Measurements from ENCODE around the gene PDGFC. TPM values are rescaled to one million over a fixed set of nuclear protein-coding genes. Genes with fewer than 3 reads are reported as not detected.

Gene PDGFC
- total RNA-seq, 1 experiment from 2014 or later: 14.5 TPM

DNA sequence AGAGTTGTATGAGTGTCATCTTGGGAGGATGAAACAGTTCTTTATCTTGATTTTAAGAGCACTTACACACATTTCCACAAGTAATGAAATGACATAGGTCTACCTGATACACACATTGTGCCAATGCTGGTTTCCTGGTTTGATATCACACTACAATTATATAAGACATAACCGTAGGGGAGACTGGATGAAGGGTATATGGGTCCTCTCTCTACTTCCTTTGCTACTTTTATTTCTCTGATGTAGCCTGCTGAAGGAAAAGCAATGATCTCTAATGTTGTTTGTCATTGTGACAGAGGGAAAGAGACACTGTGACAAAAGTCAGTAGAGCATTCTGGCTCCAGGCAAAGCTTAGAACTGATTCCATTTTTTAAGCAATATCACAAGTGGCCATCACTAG lies 238.0 kb downstream of the PDGFC start:
- ATAC-seq (no peak), DNase-seq (ENCODE audit: low read depth, low spot score) (no peak)
- ChIA-PET POLR2A (no interaction called here), CTCF (no interaction called here)
- no peak for TF ChIP-seq REST (IDR thresholded peaks at IDR 0.05; ENCODE audit: insufficient read depth in 1 of 2, low read depth in 2 of 2, low read length in 1 of 2)
- TF ChIP-seq SIN3A (IDR thresholded peaks at IDR 0.05; ENCODE audit: borderline replicate concordance, insufficient read depth, low read depth, low read length): no peak
- TF ChIP-seq CTCF (IDR thresholded peaks at IDR 0.05): no peak
- no peak for TF ChIP-seq POLR2AphosphoS5 (IDR thresholded peaks at IDR 0.05; ENCODE audit: low read depth, low read length)
- TF ChIP-seq TCF7L2 (IDR thresholded peaks at IDR 0.05; ENCODE audit: low read depth, low read length): no peak
- H3K36me3 ChIP-seq (ENCODE audit: control insufficient read depth, insufficient read depth, low read length): no peaks in the 10 kb centered on the region
- H3K4me1 ChIP-seq (ENCODE audit: control insufficient read depth, insufficient read depth, low read length): no peaks in the 10 kb centered on the region
- no peak overlapping the region for H3K27ac ChIP-seq (ENCODE audit: low read length)
- peaks cover 11% of the 10 kb centered on the region; the same call in 1 of the 2 replicates for H3K9me3 ChIP-seq (ENCODE audit: control insufficient read depth, insufficient read depth, low read depth, low read length)
- in situ Hi-C loops (cut with HindIII; ENCODE audit: low pct_unique_long_range_greater_than_20kb, low sequenced_read_pairs): no loop called here
- H3K27me3 ChIP-seq (ENCODE audit: control insufficient read depth, insufficient read depth, low read length): no peaks in the 10 kb centered on the region
- H3K4me3 ChIP-seq (ENCODE audit: low read depth in 2 of 2, low read length in 2 of 2): no peak overlapping the region
- intact Hi-C loops (cut with micrococcal nuclease; ENCODE audit: unreplicated experiment): no loop called here
- BruUV-seq (replicated peaks): no TSS peak

DNA sequence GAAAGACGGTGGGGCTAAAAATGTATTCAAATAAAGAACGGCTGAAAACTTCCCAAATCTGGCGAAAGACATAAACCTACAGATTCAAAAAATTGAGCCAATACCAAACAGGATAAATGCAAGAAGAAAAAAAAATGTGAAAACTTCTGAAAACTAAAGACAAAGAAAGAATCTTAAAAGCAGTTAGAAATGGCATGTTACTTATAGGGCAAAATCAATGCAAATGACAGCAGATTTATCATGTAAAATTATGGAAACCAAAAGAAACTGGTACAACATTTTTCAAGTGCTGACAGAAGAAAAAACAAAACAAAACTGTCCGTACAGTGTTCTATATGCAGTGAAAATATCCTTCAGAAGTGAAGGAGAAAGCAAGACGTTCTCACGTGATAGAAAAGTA lies 239.0 kb downstream of the PDGFC start:
- no peak for TF ChIP-seq CTCF (IDR thresholded peaks at IDR 0.05)
- no peak for TF ChIP-seq SIN3A (IDR thresholded peaks at IDR 0.05; ENCODE audit: borderline replicate concordance, insufficient read depth, low read depth, low read length)
- TF ChIP-seq TCF7L2 (IDR thresholded peaks at IDR 0.05; ENCODE audit: low read depth, low read length): no peak

More for the DNA sequence above, 239.0 kb downstream of the PDGFC start:
- intact Hi-C loops (cut with micrococcal nuclease; ENCODE audit: unreplicated experiment): no loop called here
- DNase-seq (ENCODE audit: low read depth, low spot score): no peak
- in situ Hi-C loops (cut with HindIII; ENCODE audit: low pct_unique_long_range_greater_than_20kb, low sequenced_read_pairs): no loop called here
- H3K4me1 ChIP-seq (ENCODE audit: control insufficient read depth, insufficient read depth, low read length): no peaks in the 10 kb centered on the region
- ChIA-PET CTCF (no interaction called here), POLR2A (no interaction called here)
- no peak overlapping the region for H3K27ac ChIP-seq (ENCODE audit: low read length)
- H3K9me3 ChIP-seq (ENCODE audit: control insufficient read depth, insufficient read depth, low read depth, low read length): peaks cover 11% of the 10 kb centered on the region; the same call in 1 of the 2 replicates
- no peak overlapping the region for H3K4me3 ChIP-seq (ENCODE audit: low read depth in 2 of 2, low read length in 2 of 2)
- no peaks in the 10 kb centered on the region for H3K27me3 ChIP-seq (ENCODE audit: control insufficient read depth, insufficient read depth, low read length)
- BruUV-seq (replicated peaks): no TSS peak
- no peaks in the 10 kb centered on the region for H3K36me3 ChIP-seq (ENCODE audit: control insufficient read depth, insufficient read depth, low read length)
- no peak for ATAC-seq

Measured in Panc1 (cell line).